ENCODE results near the gene ERVH48-1.
"Not testable (repeated sequence)": the region's sequence is repeated elsewhere in the genome, so short reads cannot be mapped to it uniquely, and the experiment has no call there.

ERVH48-1 gene

GRCh38 chr21:42925114-42925926 is at the start of gene ERVH48-1:
ERVH48-1 (minus strand) TSS chr21:42925630; CDS start chr21:42919006, 6,624 bp downstream.
- DNase-seq: no peak

GRCh38 chr21:42973991-42974831 is 48.8 kb upstream of the ERVH48-1 start, which contains the start of gene PKNOX1:
PKNOX1 (plus strand) TSS chr21:42974562; CDS start chr21:43004382, 29,820 bp downstream.
- DNase-seq: peak; percentile 100

- no peak for DNase-seq
Measured at GRCh38 chr21:42973309-42973990, 48.0 kb upstream of the ERVH48-1 start.

- no peak for DNase-seq
Measured at GRCh38 chr21:42971897-42972275, 46.5 kb upstream of the ERVH48-1 start.

GRCh38 chr21:42970946-42971653 is 45.7 kb upstream of the ERVH48-1 start:
- no peak for DNase-seq

GRCh38 chr21:42969193-42969600 is 43.8 kb upstream of the ERVH48-1 start:
- DNase-seq: no peak

- not testable (repeated sequence) for DNase-seq
Measured at GRCh38 chr21:42967616-42968015, 42.2 kb upstream of the ERVH48-1 start.

GRCh38 chr21:42965211-42965560 is 39.8 kb upstream of the ERVH48-1 start:
- no peak for DNase-seq

GRCh38 chr21:42964546-42965210 is 39.2 kb upstream of the ERVH48-1 start:
- no peak for DNase-seq

- DNase-seq: no peak
Measured at GRCh38 chr21:42964086-42964485, 38.7 kb upstream of the ERVH48-1 start.

GRCh38 chr21:42962380-42963007 is 37.1 kb upstream of the ERVH48-1 start:
- no peak for DNase-seq

GRCh38 chr21:42959728-42960127 is 34.3 kb upstream of the ERVH48-1 start:
- DNase-seq: no peak

GRCh38 chr21:42958122-42958521 is 32.7 kb upstream of the ERVH48-1 start:
- not testable (repeated sequence) for DNase-seq

- no peak for DNase-seq
Measured at GRCh38 chr21:42956824-42957630, 31.6 kb upstream of the ERVH48-1 start.

- DNase-seq: not testable (repeated sequence)
Measured at GRCh38 chr21:42951193-42951592, 25.8 kb upstream of the ERVH48-1 start.

GRCh38 chr21:42949094-42949755 is 23.8 kb upstream of the ERVH48-1 start:
- DNase-seq: not testable (repeated sequence)

- no peak for DNase-seq
Measured at GRCh38 chr21:42942244-42942643, 16.8 kb upstream of the ERVH48-1 start.

- no peak for DNase-seq
Measured at GRCh38 chr21:42941696-42942085, 16.3 kb upstream of the ERVH48-1 start.

GRCh38 chr21:42939582-42940413 is 14.4 kb upstream of the ERVH48-1 start:
- no peak for DNase-seq
